Germinal center (tissue), 1 donor: ENCODE data around the gene ACSL3.
"Not testable (repeated sequence)": the region's sequence is repeated elsewhere in the genome, so short reads cannot be mapped to it uniquely, and the experiment has no call there.

Experiments used
- DNase-seq: peaks from one replicate; pipeline ENCODE4 v3.0.0; 2012; ENCODE audit warnings: mixed read lengths, low spot score

ACSL3 gene

DNA sequence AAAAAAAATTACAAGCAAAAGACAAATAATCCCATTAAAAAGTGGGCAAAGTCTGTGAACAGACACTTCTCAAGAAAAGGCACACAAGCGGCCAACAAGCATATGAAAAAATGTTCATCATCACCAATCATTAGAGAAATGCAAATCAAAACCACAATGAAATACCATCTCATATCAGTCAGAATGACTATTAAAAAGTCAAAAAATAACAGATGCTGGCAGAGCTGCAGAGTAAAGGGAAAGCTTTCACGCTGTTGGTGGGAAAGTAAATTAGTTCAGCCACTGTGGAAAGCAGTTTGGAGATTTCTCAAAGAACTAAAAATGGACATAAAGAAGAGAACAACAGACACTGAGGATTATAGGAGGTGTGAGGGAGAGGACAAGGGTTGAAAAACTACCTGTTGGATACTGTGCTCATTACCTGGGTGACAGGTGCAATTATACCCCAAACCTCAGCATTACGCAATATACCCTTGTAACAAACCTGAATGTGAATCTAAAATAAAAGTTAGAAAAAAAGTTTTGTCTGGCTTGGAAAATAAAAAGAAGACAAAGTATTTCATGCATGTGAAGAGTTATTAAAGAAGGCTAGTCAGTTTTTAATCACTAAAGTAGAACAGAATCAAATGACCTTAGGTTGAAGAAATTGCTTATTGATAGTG, 8.7 kb upstream of the ACSL3 start:
- DNase-seq = no peak

DNA sequence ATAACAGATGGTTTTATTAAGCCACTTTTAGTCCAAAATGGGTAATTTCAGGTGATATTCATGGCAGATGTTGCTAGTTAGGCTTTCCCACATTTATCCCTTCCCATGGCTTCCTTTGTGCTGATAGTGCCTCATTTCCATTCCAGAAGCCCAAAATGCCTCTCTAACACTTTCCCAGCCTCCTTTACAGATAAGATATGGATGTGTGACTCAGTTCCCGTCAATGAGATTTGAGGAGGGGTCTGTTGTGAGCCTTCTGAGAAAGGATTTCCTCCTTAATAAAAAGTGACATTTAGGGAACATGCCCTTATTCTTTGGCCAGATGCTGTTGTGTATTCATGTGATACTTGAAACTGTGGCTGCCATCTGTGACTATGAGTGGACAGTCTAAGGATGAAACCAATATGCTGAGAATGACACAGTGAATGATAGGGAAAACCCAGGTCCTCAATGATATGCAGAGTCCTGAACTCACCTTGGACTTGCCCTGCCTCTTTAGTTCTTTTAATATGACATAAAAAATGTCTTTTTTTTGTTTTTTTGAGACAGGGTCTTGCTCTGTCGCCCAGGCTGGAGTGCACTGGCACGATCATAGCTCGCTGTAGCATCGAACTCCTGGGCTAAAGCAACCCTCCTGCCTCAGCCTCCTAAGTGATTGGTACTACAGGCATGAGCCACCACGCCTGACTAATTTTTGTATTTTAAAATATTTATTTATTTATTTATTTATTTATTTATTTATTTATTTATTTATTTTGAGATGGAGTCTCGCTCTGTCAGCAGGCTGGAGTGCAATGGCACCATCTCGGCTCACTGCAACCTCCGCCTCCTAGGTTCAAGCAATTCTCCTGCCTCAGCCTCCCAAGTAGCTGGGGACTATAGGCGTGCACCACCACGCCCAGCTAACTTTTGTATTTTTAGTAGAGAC, 5.8 kb upstream of the ACSL3 start:
- DNase-seq = no peak

DNA sequence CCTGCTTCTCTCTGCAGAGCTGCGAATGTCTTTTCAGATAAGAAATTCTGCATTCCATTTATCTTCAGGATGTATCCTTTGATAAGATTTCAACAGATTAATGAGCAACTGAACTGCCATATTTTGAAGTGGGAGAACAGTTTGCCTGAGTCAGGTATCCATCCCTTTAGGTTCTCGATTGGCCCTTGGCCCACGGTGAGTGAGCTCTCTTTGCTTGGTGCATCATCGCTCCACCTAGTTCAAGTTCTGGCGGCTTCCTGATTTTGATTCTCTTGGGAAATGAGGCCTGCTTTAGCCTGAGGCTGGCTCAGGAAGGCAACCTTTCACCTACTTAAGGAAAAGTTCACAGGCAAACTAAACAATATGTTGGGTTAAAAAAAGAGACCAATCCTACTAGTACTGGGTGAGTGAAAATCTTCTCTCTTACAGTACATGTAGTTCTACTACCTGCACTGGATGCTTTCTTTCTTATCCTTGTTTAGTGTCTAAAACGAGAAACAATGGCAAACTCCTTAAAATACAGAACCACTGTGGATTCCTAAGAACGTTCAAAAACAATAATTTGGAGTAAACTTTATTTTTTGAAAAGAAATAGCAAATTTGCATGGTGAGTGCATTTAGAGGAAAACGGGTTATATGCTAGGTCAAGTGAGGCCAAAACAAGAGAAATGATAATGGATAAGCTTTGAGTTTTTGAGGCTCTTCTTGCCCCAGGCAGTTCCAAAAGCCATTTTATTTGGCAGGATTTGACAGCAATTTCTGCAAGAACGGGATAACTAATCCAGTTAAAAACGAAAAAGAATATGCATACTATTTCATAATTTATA, 837 bp upstream of the ACSL3 start:
- DNase-seq = no peak

DNA sequence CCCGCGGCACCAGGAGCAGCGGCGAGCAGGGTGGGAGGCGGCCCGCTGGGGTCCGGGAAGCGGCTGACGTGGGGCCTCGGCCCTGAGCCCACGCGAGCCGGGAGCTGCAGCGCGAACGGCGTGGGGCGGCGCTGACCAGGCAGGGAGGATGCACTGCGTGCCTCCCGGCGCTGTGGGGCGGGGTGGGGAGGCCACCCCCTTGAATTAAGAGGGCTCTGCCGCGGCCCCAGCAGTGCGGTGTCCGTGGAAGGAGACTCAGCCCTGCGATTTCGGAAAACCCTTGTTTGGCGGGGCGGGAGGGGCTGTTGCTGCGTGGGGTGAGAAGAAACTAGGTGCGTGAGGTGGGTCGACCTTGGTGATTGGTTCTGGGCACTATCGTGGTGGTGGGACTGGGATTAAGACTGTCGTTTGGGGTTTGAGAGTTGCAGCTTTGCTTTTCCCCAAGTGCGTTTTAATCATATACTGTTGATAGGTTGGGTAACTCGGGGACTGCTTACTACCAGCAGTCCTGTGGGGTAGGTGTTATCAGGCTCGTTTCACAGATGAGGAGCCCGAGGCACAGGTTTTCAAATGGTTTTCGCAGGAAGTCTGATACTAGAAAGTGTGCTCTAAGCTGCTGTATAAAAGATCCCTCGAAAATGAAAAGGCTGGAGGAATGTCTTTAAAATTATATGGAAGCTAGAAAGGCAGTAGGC, 722 bp downstream of the ACSL3 start:
- DNase-seq = peak; percentile 56

DNA sequence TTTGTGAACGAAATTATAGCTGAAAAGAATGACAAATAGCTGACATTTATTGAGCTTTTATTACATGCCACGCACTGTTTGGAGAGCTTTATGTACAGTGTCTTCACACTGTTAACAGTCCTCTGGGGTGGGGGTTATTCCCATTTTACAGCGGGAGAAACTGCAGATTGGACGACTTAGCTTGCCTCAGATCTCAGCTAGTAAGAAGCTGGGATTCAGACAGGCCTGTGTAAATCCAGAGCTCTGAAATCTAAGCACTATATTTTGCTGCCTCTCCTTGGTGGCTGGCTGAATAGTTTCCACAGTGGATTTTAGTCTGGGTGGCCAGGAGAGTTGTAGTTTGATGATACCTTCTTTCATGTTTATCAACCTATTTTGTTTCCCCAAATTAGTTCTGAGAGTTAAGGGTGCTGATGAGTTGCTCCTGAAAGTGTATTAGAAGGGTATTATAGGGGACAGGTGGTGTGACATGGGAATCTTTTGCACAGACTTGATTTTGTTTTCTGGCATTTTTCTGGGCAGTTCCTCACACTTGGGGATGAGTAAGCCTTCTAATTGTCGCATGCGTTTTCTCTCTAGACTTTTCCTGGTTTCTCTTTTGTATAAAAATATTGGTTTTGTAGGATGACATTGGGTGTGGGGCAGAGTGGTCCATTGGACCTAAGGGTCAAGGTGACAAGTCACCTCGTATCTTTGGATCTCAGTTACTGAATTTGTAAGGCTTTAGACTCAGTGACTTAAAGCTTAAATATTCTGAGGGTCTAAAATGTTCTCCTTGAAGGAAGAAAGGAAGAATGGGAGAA, 1.5 kb downstream of the ACSL3 start:
- DNase-seq = no peak

DNA sequence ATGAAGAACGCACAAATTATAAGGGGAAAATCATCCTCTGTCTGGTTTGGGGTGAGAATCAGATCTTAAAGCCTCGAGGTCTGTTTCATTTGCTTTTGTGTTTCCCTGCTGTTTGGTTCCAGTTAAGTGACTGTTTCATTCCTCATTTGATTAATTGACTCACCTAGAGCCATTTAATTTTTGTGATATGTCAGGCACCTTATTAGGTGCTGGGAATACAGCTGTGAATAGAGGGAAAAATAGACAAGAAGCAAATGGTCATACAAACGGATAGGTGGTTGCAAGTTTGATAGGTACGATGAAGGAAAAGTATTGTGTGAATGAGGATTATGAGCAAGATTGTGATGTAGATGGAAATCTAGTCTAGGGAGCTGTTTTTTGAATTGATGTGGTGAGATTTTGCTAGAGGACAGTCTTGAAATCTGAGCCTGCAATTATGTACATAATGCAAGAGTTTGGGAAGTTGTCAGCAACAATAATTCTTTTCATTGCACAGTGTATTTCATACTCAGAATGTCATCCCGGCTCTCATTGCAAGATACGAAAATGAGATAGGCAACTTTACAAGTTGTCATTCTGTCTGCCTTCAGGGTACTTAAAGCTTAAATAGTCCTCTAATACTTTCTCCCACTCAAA, 2.2 kb downstream of the ACSL3 start:
- DNase-seq = no peak

DNA sequence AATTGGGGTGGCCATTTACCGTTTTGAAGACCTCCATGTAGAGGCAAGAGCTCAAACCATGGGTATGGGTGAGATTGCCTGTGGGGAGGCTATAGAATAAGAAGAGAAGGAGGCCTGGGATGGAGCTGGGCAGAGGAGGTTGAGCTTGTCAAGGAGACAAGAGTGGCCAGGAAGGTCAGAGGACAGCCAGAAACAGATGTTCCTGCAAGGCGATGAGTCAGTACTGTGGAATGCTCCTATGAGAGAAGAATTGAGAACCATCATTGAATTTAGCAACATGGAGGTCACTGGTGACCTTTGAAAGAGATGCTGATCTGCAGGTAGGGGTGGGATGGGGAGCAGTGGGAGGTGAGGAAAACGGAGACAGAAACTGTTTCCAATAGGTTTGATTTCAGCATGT, 3.5 kb downstream of the ACSL3 start:
- DNase-seq = no peak

DNA sequence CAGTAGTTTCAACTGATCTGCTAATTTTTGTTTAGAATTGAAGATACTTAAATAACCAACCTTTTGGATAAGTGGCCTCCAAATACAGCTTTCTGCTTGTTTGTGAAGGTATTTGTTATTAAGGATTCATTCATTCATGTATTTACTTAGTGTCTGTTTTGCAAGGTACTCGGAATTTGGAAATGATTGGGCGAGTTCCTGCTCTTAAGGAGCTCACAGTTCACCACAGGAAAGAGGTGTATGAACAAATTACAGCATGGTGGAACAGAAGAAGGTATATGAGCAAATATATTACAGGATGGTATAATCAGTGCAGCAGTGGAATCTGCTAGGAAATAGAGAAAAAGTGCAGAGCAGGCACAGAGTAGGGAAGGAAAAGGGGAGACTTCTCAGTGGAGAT, 4.5 kb downstream of the ACSL3 start:
- DNase-seq = no peak

DNA sequence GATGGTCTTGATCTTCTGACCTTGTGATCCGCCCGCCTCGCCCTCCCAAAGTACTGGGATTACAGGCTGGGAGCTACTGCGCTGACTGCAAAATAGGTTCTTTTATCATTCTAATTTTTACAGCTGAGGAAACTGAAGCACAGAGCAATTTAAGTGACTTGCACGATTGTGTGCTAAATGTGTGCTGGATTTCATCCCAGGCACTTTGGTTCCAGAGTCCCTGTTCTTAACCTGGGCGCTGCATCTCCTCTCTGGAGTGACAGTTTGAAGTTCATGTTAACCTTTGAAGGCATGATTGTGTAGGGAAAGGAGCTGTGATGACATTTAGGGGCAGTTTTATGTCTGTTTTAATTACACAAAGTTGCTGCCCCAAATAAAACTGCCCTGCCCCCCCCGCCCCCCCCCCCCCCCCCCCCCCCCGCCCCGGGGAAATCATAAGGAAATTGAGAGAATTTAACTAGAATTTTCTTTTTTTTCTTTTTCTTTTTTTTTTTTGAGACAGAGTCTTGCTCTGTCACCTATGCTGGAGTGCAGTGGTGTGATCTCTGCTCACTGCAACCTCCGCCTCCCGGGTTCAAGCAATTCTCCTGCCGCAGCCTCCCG, 5.6 kb downstream of the ACSL3 start:
- DNase-seq = no peak

DNA sequence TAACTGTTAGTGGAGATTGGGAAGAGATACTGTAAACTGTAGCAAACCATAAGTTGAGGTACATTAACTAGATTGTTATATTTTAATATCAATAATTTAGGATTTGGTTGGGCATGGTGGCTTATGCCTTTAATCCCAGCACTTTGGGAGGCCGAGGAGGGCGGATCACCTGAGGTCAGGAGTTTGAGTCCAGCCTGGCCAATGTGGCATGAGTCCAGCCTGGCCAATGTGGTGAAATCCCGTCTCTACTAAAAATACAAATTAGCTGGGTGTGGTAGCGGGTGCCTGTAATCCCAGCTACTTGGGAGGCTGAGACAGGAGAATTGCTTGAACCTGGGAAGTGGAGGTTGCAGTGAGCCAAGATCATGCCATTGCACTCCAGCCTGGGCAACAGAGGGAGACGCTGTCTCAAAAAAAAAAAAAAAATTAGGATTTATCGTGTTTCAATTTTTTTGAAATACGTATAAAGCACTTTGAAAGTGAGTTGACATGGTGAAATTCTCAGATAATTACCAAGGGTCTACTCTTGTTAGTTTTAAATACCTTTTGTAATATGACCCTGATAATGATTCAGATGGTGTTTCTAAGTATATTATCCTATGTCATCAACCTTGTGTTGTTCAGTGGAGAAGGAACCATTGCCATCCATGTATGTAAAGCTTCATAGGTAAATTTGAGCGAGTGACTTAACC, 7.9 kb downstream of the ACSL3 start:
- DNase-seq = not testable (repeated sequence)

DNA sequence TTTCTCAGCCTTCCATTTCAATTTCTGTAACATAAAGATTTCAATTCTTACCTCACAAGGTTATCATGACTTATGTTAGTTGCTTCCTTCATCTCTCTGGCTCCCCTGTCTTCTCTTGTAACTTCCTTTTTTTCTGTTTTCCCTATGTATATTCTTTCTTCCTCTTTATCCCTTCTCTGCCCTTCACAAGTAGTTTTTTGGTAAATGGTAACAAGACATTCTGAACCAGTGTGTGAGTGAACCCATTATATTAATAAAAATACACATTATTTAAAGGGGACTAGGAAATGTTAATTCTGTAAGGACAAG, 8.4 kb downstream of the ACSL3 start:
- DNase-seq = no peak

DNA sequence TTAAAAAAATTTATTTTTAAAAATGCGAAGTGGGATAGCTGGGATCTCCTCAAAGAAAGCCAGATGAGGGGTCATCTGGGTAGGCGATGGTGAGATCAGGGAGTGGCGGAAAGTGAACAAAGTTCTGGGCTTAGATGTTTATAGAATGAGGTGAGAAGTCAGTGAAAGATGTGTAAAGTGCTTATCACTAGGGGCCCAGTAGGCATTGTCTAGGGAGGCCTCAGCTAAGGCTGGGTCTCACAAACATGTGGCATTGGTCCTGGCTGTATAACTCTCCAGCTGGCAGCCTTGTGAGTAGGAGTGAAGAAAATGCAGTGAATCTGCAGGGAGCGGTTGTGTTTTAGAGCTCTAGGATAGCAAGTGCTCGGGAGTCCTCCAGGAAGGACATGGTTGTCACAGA, 10.5 kb downstream of the ACSL3 start:
- no peak for DNase-seq

DNA sequence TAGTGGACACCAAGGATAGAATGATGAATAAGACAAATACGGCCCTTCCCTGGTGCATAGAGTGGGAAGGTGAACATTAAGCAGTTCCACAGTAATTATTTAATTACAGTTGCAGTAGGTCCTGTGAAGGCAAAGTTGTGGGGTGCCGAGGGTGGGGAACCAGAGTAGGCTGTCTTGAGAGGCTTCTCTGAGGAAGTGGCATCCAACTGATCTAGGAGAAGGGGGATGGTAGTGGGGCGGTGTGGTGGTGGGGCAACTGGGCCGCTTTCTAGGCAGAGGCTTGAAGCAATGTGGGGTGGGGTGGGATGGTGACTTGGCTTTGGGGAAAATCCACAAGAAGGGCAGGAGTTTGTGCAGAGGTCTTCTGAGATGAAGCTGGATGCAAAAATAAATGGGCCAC, 11.7 kb downstream of the ACSL3 start:
- DNase-seq = no peak

DNA sequence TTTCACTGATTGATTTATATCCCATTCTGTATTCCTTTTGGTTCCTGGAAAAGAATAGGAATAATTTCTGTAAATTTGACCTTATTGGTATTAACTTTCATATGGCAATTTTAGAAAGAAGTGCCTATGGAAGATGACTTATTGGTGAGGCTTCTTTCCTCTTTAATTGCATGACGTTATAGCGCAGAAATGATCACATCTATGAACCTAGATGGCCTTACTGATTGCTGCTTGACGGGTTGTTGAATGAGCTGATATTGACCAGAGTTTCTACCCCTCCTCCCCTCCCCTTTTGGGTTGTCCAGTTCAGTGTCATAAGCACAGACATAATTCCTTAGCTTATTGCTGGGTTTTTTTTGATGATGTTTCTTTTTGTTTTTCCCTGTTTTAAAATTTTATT, 14.6 kb downstream of the ACSL3 start:
- DNase-seq = no peak

DNA sequence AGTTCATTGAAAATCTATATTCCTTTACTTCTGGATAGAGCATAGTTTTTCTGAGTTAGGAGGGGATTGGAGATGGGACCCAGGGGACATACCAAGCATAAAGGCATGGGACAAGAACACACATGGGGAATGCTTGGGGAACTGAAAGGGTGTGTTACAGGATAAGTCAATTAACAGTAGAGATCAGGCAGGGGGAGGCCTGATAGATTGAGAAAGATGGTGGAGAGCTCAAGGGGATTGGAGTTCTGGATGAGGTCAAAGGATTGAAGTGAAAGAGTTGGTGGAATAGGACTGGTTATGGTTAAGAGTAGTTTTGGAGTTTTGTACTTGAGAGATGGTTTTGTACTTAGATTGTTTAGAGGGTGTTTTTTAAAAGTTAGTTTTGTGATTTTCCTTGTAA, 16.1 kb downstream of the ACSL3 start:
- no peak for DNase-seq

DNA sequence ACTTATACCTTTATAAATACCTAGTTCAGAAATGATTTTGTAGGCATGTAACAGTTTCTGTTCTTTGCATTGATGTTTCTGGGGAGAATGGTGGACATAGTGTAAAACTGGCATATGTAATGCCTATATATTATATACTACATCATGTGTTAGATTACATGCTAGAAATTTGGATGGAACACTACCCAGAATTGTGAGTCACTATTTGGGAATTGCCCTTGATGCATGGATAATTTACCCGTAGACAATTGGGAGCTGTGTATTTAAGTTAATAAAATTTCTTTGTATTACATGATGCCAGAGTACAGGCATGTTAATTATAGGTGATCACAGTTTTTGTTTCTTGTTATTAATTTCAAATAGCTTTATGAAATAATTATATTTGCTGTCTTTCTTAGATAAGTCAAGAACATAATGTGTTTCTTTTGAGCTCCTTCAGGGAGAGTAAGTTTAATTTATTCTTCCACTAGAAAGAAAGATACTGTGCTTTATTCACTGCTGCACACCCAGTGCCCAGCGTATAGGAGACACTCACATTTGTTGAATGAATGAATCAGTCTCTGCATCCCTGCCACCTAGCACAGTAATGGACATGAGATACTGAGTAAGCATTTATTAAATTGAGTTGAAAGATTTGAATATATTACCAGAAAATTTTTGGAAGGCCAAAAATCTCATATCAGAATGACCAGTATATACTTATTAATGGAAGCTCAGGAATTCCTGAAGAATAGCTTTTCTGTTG, 16.9 kb downstream of the ACSL3 start:
- DNase-seq = no peak

DNA sequence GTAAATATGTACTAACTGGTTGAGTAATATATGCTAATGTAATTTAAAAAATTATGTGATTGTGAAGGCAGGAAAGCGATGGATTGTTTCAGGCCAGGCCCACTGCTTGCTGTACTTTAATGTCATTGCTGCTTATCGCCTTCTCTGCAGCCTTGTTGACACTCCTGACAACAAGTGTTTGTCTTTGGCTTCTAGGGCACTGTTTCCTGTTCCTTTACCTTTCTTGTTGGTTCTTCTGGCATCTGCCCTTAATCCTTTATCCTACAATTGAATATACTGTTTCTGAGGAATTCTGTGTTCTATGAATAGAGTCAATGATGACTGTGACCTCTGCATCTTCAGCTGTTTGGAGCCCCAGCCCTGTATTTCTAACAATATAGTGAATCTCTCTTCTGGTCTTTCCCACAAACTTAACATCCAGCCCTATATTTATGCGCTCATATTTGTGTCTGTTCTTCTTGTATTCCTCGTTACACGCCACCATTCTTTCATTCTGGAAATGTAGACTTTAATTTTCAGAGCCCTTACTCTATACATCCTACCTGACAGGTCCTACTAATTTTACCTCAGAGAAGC, 17.6 kb downstream of the ACSL3 start:
- DNase-seq = no peak

DNA sequence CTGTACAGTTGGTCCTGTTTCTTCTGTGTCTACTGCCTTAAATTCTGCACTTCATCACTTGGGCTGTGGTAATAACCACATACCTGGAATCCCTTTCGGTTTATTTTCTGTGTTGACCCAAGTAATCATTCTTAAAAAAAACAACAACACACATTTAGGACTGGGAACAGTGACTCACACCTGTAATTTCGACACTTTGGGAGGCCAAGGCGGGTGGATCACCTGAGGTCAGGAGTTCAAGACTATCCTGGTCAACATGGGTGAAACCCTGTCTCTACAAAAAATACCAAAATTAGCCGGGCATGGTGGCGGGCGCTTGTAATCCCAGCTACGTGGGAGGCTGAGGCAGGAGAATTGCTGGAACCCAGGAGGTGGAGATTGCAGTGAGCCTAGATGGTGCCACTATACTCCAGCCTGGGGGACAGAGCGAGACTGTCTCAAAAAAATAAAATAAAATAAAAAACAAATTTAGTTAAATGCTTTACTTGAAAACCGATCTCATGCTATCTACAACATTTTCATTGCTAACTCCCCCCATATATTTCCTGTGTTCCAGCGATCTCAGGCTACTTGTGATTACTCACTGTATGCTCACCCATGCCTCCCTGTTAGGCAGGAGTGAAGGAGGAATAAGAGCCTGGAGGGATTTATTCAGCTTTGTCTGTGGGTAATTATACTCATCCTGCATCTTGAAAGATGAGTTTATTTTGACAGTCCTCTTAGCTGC, 18.2 kb downstream of the ACSL3 start:
- DNase-seq = no peak
